WTC11 (cell line): ENCODE results near the gene HTR5A. TPM values are rescaled to one million over a fixed set of nuclear protein-coding genes. Genes with fewer than 3 reads are reported as not detected.

Experiments
- ATAC-seq: fragments of 200-7000 bp; cut with Tn5 transposase; 2 replicates; pipeline ENCODE4 v1.10.0; 2021; ENCODE audit warnings: mild to moderate bottlenecking, moderate library complexity
- CTCF ChIA-PET: fragments of 300-600 bp; sonication (Branson Sonifier 250); formaldehyde crosslinking; loops from one replicate; lab custom pipeline; 2021; ENCODE audit warnings: antibody characterized with exemption; lab: Charles Lee
- POLR2A ChIA-PET: fragments of 350-600 bp; sonication (Branson Sonifier 250); formaldehyde crosslinking; loops from one replicate; lab custom pipeline; 2021; ENCODE audit warnings: antibody characterized with exemption; lab: Charles Lee
- DNase-seq: peaks from one replicate; pipeline ENCODE4 v3.0.0; 2021; ENCODE audit warnings: low spot score
- H3K27ac Mint-ChIP-seq: 2 replicates; pipeline ENCODE4 v1.8.0; 2021; ENCODE audit warnings: mixed read lengths
- H3K27me3 Mint-ChIP-seq: 2 replicates; pipeline ENCODE4 v1.8.0; 2021; ENCODE audit warnings: low read depth, mild to moderate bottlenecking, moderate library complexity, mixed read lengths
- H3K36me3 Mint-ChIP-seq: 2 replicates; pipeline ENCODE4 v1.8.0; 2021; ENCODE audit warnings: mixed read lengths
- H3K4me1 Mint-ChIP-seq: 2 replicates; pipeline ENCODE4 v1.8.0; 2022; ENCODE audit warnings: mixed read lengths
- H3K4me3 Mint-ChIP-seq: 2 replicates; pipeline ENCODE4 v1.8.0; 2021; ENCODE audit warnings: mild to moderate bottlenecking, moderate library complexity, mixed read lengths
- H3K9me3 Mint-ChIP-seq: 2 replicates; pipeline ENCODE4 v1.8.0; 2021; ENCODE audit warnings: mixed read lengths
- CREB1 ChIP-seq: sonication (generic); formaldehyde crosslinking; IDR thresholded peaks from 2 replicates; pipeline ENCODE4 v1.8.0; 2023; ENCODE audit warnings: mild to moderate bottlenecking, missing genetic modification reagents
- CREM ChIP-seq: sonication (generic); formaldehyde crosslinking; IDR thresholded peaks from 2 replicates; pipeline ENCODE4 v1.8.1; 2022; ENCODE audit warnings: mild to moderate bottlenecking, missing genetic modification reagents, moderate library complexity
- EMX1 ChIP-seq: fragments of 250-450 bp; sonication (Bioruptor Pico); IDR thresholded peaks from 2 replicates; pipeline ENCODE4 v1.8.0; 2021; ENCODE audit warnings: mild to moderate bottlenecking
- ESRRA ChIP-seq: sonication (generic); formaldehyde crosslinking; IDR thresholded peaks from 2 replicates; pipeline ENCODE4 v1.8.1; 2022; ENCODE audit warnings: mild to moderate bottlenecking, missing genetic modification reagents, borderline replicate concordance
- HMGXB4 ChIP-seq: sonication (generic); formaldehyde crosslinking; IDR thresholded peaks from 2 replicates; pipeline ENCODE4 v1.8.1; 2023; ENCODE audit warnings: mild to moderate bottlenecking, moderate library complexity, missing genetic modification reagents
- JUN ChIP-seq: sonication (generic); formaldehyde crosslinking; IDR thresholded peaks from 2 replicates; pipeline ENCODE4 v1.8.0; 2023; ENCODE audit warnings: mild to moderate bottlenecking, missing genetic modification reagents
- NFYB ChIP-seq: sonication (generic); formaldehyde crosslinking; conservative IDR thresholded peaks from 2 replicates; pipeline ENCODE4 v1.8.0; 2022; ENCODE audit warnings: low read depth, missing genetic modification reagents
- RELA ChIP-seq: sonication (generic); formaldehyde crosslinking; IDR thresholded peaks from 2 replicates; pipeline ENCODE4 v1.8.1; 2022; ENCODE audit warnings: missing genetic modification reagents, mild to moderate bottlenecking, borderline replicate concordance
- SMAD4 ChIP-seq: sonication (generic); formaldehyde crosslinking; IDR thresholded peaks from 2 replicates; pipeline ENCODE4 v1.8.0; 2022; ENCODE audit warnings: mild to moderate bottlenecking, missing genetic modification reagents
- TCF7 ChIP-seq: sonication (generic); formaldehyde crosslinking; IDR thresholded peaks from 2 replicates; pipeline ENCODE4 v1.8.0; 2022; ENCODE audit warnings: mild to moderate bottlenecking, low read depth, missing genetic modification reagents, moderate library complexity
- USF2 ChIP-seq: sonication (generic); formaldehyde crosslinking; IDR thresholded peaks from 2 replicates; pipeline ENCODE4 v1.8.1; 2023; ENCODE audit warnings: mild to moderate bottlenecking, missing genetic modification reagents, moderate library complexity
- ZBTB21 ChIP-seq: sonication (generic); formaldehyde crosslinking; IDR thresholded peaks from 2 replicates; pipeline ENCODE4 v1.8.1; 2023; ENCODE audit warnings: mild to moderate bottlenecking, missing genetic modification reagents, borderline replicate concordance
- ZMAT4 ChIP-seq: fragments of 250-450 bp; sonication (Bioruptor Pico); IDR thresholded peaks from 2 replicates; pipeline ENCODE4 v1.9.0; 2021; ENCODE audit warnings: mild to moderate bottlenecking
- ZNF281 ChIP-seq: sonication (generic); formaldehyde crosslinking; IDR thresholded peaks from 2 replicates; pipeline ENCODE4 v1.8.0; 2023; ENCODE audit warnings: mild to moderate bottlenecking, missing genetic modification reagents
- ZNF317 ChIP-seq: sonication (generic); formaldehyde crosslinking; IDR thresholded peaks from 2 replicates; pipeline ENCODE4 v1.8.1; 2023; ENCODE audit warnings: low read depth, mild to moderate bottlenecking, moderate library complexity, missing genetic modification reagents, borderline replicate concordance
- ZNF512 ChIP-seq: sonication (generic); formaldehyde crosslinking; IDR thresholded peaks from 2 replicates; pipeline ENCODE4 v1.8.1; 2022; ENCODE audit warnings: missing genetic modification reagents, borderline replicate concordance
- total RNA-seq: library from RNA; stranded (reverse); gene quantifications from 3 replicates; pipeline ENCODE4 v1.2.3, GENCODE V29; 2021
- TF ChIP-seq, protein P1 (sequence below): fragments of 200-600 bp; IDR thresholded peaks from 2 replicates; pipeline ENCODE4 v1.8.0; 2022; ENCODE audit warnings: antibody characterized with exemption
- TF ChIP-seq, protein P2 (sequence below): sonication (generic); formaldehyde crosslinking; IDR thresholded peaks from 2 replicates; pipeline ENCODE4 v1.8.0; 2023; ENCODE audit warnings: missing genetic modification reagents, mild to moderate bottlenecking, borderline replicate concordance

HTR5A gene
- total RNA-seq, 1 experiment from 2014 or later: not detected

DNA sequence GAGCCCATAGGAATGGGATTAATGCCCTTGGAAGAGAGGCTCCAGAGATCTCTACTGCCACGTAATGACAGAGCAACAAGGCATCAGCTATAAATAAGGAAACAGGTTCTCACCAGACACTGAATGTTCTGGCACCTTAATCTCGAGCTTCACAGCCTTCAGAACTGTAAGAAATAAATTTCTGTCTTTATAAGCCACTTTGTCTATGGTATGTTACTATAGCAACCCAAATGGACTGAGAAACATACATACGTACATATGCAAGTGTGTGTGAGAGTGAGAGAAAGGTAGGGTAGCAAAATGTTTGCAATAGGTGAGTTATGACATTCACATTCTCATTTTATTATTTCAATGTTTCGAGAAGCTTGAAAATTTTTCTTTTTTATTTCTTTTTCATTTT is 22.1 kb upstream of the HTR5A start:
- TF ChIP-seq JUN (no peak), ZMAT4 (CRISPR knock-in tag) (no peak), NFYB (no peak), ZBTB21 (no peak), EMX1 (CRISPR knock-in tag) (no peak), HMGXB4 (CRISPR knock-in tag) (no peak), ZNF317 (CRISPR knock-in tag) (no peak), ZNF281 (CRISPR knock-in tag) (no peak), ZNF512 (CRISPR knock-in tag) (no peak), USF2 (CRISPR knock-in tag) (no peak), RELA (CRISPR knock-in tag) (no peak)
- TF ChIP-seq, protein P1, sequence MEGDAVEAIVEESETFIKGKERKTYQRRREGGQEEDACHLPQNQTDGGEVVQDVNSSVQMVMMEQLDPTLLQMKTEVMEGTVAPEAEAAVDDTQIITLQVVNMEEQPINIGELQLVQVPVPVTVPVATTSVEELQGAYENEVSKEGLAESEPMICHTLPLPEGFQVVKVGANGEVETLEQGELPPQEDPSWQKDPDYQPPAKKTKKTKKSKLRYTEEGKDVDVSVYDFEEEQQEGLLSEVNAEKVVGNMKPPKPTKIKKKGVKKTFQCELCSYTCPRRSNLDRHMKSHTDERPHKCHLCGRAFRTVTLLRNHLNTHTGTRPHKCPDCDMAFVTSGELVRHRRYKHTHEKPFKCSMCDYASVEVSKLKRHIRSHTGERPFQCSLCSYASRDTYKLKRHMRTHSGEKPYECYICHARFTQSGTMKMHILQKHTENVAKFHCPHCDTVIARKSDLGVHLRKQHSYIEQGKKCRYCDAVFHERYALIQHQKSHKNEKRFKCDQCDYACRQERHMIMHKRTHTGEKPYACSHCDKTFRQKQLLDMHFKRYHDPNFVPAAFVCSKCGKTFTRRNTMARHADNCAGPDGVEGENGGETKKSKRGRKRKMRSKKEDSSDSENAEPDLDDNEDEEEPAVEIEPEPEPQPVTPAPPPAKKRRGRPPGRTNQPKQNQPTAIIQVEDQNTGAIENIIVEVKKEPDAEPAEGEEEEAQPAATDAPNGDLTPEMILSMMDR: no peak
- H3K27me3 Mint-ChIP-seq: no peaks in the 10 kb centered on the region
- no peak overlapping the region for H3K4me3 Mint-ChIP-seq
- ChIA-PET POLR2A (no interaction called here), CTCF (interaction anchor here (1.3 kb wide), 1 partner anchor 297 kb away, joined by 6 read pairs; no protein-coding TSS in a partner anchor)
- H3K27ac Mint-ChIP-seq: no peak overlapping the region
- H3K9me3 Mint-ChIP-seq: peaks cover 10% of the 10 kb centered on the region
- H3K36me3 Mint-ChIP-seq: 0 out of 2 replicates have a peak, but pooled peaks cover 3% of the 10 kb centered on the region
- peaks cover 17% of the 10 kb centered on the region for H3K4me1 Mint-ChIP-seq
- no peak for DNase-seq
- no peak for ATAC-seq

DNA sequence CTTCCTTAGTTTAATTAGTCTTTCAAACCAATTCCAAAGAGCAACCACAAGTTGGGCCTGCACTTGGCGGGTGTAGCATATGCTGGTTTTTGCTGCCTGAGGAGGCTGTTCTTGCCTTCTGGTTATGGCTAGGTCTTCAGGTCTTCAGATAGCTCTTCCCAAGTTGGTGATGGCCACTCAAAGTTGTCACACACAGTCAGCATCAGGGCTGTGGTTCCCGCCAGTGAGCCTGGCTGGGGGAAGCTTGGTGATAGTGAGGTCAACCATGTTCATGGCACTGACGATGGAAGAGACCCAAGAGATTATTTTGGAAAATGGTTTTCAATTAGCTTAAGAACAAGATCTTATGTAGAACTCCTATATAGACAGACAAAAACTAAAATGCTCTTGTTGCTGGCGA is 18.8 kb upstream of the HTR5A start:
- Mint-ChIP-seq H3K27me3 (no peaks in the 10 kb centered on the region), H3K4me3 (no peak overlapping the region), H3K9me3 (no peaks in the 10 kb centered on the region), H3K4me1 (no peaks in the 10 kb centered on the region), H3K36me3 (no peaks in the 10 kb centered on the region), H3K27ac (no peak overlapping the region)
- ATAC-seq: no peak
- DNase-seq: no peak
- POLR2A ChIA-PET: no interaction called here
- CTCF ChIA-PET: no interaction called here
- TF ChIP-seq CREB1 (CRISPR knock-in tag) (no peak), ZNF281 (CRISPR knock-in tag) (no peak), SMAD4 (CRISPR knock-in tag) (no peak), ESRRA (CRISPR knock-in tag) (no peak), TCF7 (no peak), CREM (no peak)
- TF ChIP-seq, protein P2, sequence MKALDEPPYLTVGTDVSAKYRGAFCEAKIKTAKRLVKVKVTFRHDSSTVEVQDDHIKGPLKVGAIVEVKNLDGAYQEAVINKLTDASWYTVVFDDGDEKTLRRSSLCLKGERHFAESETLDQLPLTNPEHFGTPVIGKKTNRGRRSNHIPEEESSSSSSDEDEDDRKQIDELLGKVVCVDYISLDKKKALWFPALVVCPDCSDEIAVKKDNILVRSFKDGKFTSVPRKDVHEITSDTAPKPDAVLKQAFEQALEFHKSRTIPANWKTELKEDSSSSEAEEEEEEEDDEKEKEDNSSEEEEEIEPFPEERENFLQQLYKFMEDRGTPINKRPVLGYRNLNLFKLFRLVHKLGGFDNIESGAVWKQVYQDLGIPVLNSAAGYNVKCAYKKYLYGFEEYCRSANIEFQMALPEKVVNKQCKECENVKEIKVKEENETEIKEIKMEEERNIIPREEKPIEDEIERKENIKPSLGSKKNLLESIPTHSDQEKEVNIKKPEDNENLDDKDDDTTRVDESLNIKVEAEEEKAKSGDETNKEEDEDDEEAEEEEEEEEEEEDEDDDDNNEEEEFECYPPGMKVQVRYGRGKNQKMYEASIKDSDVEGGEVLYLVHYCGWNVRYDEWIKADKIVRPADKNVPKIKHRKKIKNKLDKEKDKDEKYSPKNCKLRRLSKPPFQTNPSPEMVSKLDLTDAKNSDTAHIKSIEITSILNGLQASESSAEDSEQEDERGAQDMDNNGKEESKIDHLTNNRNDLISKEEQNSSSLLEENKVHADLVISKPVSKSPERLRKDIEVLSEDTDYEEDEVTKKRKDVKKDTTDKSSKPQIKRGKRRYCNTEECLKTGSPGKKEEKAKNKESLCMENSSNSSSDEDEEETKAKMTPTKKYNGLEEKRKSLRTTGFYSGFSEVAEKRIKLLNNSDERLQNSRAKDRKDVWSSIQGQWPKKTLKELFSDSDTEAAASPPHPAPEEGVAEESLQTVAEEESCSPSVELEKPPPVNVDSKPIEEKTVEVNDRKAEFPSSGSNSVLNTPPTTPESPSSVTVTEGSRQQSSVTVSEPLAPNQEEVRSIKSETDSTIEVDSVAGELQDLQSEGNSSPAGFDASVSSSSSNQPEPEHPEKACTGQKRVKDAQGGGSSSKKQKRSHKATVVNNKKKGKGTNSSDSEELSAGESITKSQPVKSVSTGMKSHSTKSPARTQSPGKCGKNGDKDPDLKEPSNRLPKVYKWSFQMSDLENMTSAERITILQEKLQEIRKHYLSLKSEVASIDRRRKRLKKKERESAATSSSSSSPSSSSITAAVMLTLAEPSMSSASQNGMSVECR (CRISPR knock-in tag): no peak
